ENCODE results near the gene STRIP1. TPM values are rescaled to one million over a fixed set of nuclear protein-coding genes. Genes with fewer than 3 reads are reported as not detected.

The STRIP1 gene
- polyA plus RNA-seq, 4 donors = 15.1 to 31.3 (median 18.3) TPM

GRCh38 chr1:110038271-110038670 lies 3.8 kb downstream of the STRIP1 start:
- no peaks in the 10 kb centered on the region for H3K4me1 ChIP-seq (ENCODE audit: control insufficient read depth in 3 of 3, insufficient read depth in 2 of 3, low read depth in 1 of 3, low read length in 2 of 3)
- H3K27me3 ChIP-seq (ENCODE audit: control insufficient read depth in 3 of 3, insufficient read depth in 3 of 3, low read length in 3 of 3) = no peaks in the 10 kb centered on the region
- WGBS, 3 donors = 94 to 96% (median 95%) methylated on average over 5 of the region's 5 CpGs
- no peaks in the 10 kb centered on the region for H3K9me3 ChIP-seq (ENCODE audit: control insufficient read depth in 2 of 2, insufficient read depth in 1 of 2, low read depth in 1 of 2, low read length in 1 of 2)
- H3K36me3 ChIP-seq (ENCODE audit: control insufficient read depth in 3 of 3, insufficient read depth in 2 of 3, low read depth in 1 of 3, low read length in 3 of 3) = peaks cover 16 to 49% (median 19%) of the 10 kb centered on the region in 3 donors
- no peak for FAIRE-seq
- no peak overlapping the region for H3K27ac ChIP-seq (ENCODE audit: low read depth in 1 of 3, low read length in 2 of 3)
- H3K4me3 ChIP-seq (ENCODE audit: low read depth in 1 of 3, low read length in 3 of 3) = no peak overlapping the region
- DNase-seq = no peak

- H3K4me1 ChIP-seq (ENCODE audit: control insufficient read depth in 3 of 3, insufficient read depth in 2 of 3, low read depth in 1 of 3, low read length in 2 of 3) = no peaks in the 10 kb centered on the region
- H3K27me3 ChIP-seq (ENCODE audit: control insufficient read depth in 3 of 3, insufficient read depth in 3 of 3, low read length in 3 of 3) = no peaks in the 10 kb centered on the region
- peaks cover 24 to 56% (median 25%) of the 10 kb centered on the region in 3 donors for H3K36me3 ChIP-seq (ENCODE audit: control insufficient read depth in 3 of 3, insufficient read depth in 2 of 3, low read depth in 1 of 3, low read length in 3 of 3)
- H3K9me3 ChIP-seq (ENCODE audit: control insufficient read depth in 2 of 2, insufficient read depth in 1 of 2, low read depth in 1 of 2, low read length in 1 of 2) = no peaks in the 10 kb centered on the region
- H3K4me3 ChIP-seq (ENCODE audit: low read depth in 1 of 3, low read length in 3 of 3) = no peak overlapping the region
- no peak overlapping the region for H3K27ac ChIP-seq (ENCODE audit: low read depth in 1 of 3, low read length in 2 of 3)
- 73 to 84% (median 73%) methylated on average over 4 of the region's 4 CpGs for WGBS, 3 donors
- FAIRE-seq (no peak), DNase-seq (peak in 1 of 2 donors; percentile 26)
Measured at GRCh38 chr1:110039641-110040040, 5.2 kb downstream of the STRIP1 start.

DNA sequence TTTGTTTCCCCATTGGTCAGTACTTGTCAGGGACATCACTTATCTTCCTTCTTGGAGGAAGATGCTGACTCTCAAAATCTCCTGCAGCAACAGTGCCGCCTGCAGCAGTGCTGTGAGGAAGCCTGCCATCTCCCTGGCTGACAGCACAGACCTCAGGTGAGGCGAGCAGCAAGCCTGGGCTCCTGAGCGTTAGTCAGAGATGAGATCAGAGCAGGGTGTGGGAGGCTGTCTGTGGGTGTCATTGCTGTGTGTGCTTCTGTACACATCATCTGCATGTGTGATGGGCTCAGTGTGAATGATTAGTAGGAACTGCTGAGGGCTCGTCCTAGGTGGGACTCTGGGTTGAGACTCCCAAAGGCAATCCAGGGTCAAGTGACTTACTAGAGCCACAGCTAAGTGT lies 6.1 kb downstream of the STRIP1 start:
- Histone ChIP-seq H3K4me1 (ENCODE audit: control insufficient read depth in 3 of 3, insufficient read depth in 2 of 3, low read depth in 1 of 3, low read length in 2 of 3) (no peaks in the 10 kb centered on the region), H3K9me3 (ENCODE audit: control insufficient read depth in 2 of 2, insufficient read depth in 1 of 2, low read depth in 1 of 2, low read length in 1 of 2) (no peaks in the 10 kb centered on the region), H3K27me3 (ENCODE audit: control insufficient read depth in 3 of 3, insufficient read depth in 3 of 3, low read length in 3 of 3) (no peaks in the 10 kb centered on the region), H3K4me3 (ENCODE audit: low read depth in 1 of 3, low read length in 3 of 3) (no peak overlapping the region), H3K27ac (ENCODE audit: low read depth in 1 of 3, low read length in 2 of 3) (no peak overlapping the region), H3K36me3 (ENCODE audit: control insufficient read depth in 3 of 3, insufficient read depth in 2 of 3, low read depth in 1 of 3, low read length in 3 of 3) (peaks cover 25 to 65% (median 29%) of the 10 kb centered on the region in 3 donors)
- 86 to 90% (median 90%) methylated on average over 4 of the region's 4 CpGs for WGBS, 3 donors
- FAIRE-seq = no peak
- DNase-seq = no peak

DNA sequence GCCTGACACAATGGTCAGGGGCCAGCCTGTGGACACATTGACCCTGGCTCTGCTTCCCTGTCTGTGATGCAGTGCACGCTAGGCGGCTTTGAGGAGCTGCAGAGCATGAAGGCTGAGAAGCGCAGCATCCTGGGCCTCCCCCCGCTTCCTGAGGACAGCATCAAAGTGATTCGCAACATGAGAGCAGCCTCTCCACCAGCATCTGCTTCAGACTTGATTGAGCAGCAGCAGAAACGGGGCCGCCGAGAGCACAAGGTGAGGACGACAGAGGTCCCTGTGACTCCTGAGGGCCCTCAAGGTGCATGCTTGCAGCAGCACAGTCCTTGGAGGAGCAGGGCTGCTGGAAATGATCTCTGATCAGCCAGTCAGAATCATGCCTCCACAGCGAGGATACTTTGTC lies 8.6 kb downstream of the STRIP1 start:
- Histone ChIP-seq H3K4me1 (ENCODE audit: control insufficient read depth in 3 of 3, insufficient read depth in 2 of 3, low read depth in 1 of 3, low read length in 2 of 3) (peaks cover 0 to 2% (median 0%) of the 10 kb centered on the region in 3 donors), H3K36me3 (ENCODE audit: control insufficient read depth in 3 of 3, insufficient read depth in 2 of 3, low read depth in 1 of 3, low read length in 3 of 3) (peaks cover 29 to 84% (median 39%) of the 10 kb centered on the region in 3 donors), H3K9me3 (ENCODE audit: control insufficient read depth in 2 of 2, insufficient read depth in 1 of 2, low read depth in 1 of 2, low read length in 1 of 2) (no peaks in the 10 kb centered on the region), H3K27ac (ENCODE audit: low read depth in 1 of 3, low read length in 2 of 3) (no peak overlapping the region), H3K27me3 (ENCODE audit: control insufficient read depth in 3 of 3, insufficient read depth in 3 of 3, low read length in 3 of 3) (no peaks in the 10 kb centered on the region), H3K4me3 (ENCODE audit: low read depth in 1 of 3, low read length in 3 of 3) (no peak overlapping the region)
- DNase-seq = no peak
- FAIRE-seq = no peak
- WGBS, 3 donors = 95 to 96% (median 95%) methylated on average over 10 of the region's 10 CpGs

DNA sequence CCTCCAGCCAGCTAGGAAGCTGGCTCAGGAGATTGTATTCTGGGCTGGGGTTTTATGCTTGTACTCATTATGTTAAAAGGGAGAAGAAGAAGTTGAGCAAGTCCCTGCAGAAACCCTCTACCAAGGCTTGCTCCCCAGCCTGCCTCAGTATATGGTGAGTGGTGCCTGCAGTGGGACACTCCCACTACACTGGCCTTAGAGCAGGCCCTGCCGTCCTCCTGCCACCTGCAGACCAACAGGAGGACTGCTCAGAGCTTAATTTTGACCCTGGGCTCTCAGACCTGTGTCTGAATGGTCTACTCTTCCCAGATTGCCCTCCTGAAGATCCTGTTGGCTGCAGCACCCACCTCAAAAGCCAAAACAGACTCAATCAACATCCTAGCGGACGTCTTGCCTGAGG lies 13.0 kb downstream of the STRIP1 start:
- Histone ChIP-seq H3K4me3 (ENCODE audit: low read depth in 1 of 3, low read length in 3 of 3) (no peak overlapping the region), H3K27ac (ENCODE audit: low read depth in 1 of 3, low read length in 2 of 3) (peak overlapping the region in 1 of 3 donors; percentile 68), H3K9me3 (ENCODE audit: control insufficient read depth in 2 of 2, insufficient read depth in 1 of 2, low read depth in 1 of 2, low read length in 1 of 2) (no peaks in the 10 kb centered on the region), H3K4me1 (ENCODE audit: control insufficient read depth in 3 of 3, insufficient read depth in 2 of 3, low read depth in 1 of 3, low read length in 2 of 3) (peaks cover 2 to 12% (median 5%) of the 10 kb centered on the region in 3 donors), H3K36me3 (ENCODE audit: control insufficient read depth in 3 of 3, insufficient read depth in 2 of 3, low read depth in 1 of 3, low read length in 3 of 3) (peaks cover 19 to 82% (median 40%) of the 10 kb centered on the region in 3 donors), H3K27me3 (ENCODE audit: control insufficient read depth in 3 of 3, insufficient read depth in 3 of 3, low read length in 3 of 3) (no peaks in the 10 kb centered on the region)
- 69 to 85% (median 76%) methylated on average over 3 of the region's 3 CpGs for WGBS, 3 donors
- FAIRE-seq (no peak), DNase-seq (no peak)

DNA sequence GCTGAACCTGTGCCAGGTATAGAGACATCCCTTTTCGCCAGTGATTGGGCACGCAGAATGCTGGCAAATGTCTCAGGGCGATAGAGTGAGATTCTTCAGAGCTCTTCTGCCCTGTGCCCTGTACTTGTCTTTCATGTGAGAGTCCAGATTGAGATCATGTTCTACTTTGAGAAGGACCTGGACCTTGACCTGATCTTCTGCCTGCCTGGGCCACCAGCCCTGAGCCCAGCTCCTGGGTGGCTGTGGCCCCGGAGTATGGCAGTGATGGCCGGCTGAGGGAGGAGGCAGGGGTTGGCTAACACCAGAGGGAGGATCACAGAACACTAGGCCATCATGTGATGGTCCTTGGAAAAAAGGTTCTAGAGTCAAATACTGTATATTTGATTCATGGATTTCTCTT lies 13.8 kb downstream of the STRIP1 start:
- H3K4me1 ChIP-seq (ENCODE audit: control insufficient read depth in 3 of 3, insufficient read depth in 2 of 3, low read depth in 1 of 3, low read length in 2 of 3) = peaks cover 2 to 12% (median 5%) of the 10 kb centered on the region in 3 donors
- FAIRE-seq (no peak), DNase-seq (peak in 1 of 2 donors; percentile 68)
- H3K27ac ChIP-seq (ENCODE audit: low read depth in 1 of 3, low read length in 2 of 3) = peak overlapping the region in 2 of 3 donors; percentile 39 to 68
- no peak overlapping the region for H3K4me3 ChIP-seq (ENCODE audit: low read depth in 1 of 3, low read length in 3 of 3)
- no peaks in the 10 kb centered on the region for H3K9me3 ChIP-seq (ENCODE audit: control insufficient read depth in 2 of 2, insufficient read depth in 1 of 2, low read depth in 1 of 2, low read length in 1 of 2)
- no peaks in the 10 kb centered on the region for H3K27me3 ChIP-seq (ENCODE audit: control insufficient read depth in 3 of 3, insufficient read depth in 3 of 3, low read length in 3 of 3)
- WGBS, 3 donors = 65 to 90% (median 72%) methylated on average over 5 of the region's 5 CpGs
- H3K36me3 ChIP-seq (ENCODE audit: control insufficient read depth in 3 of 3, insufficient read depth in 2 of 3, low read depth in 1 of 3, low read length in 3 of 3) = peaks cover 17 to 84% (median 42%) of the 10 kb centered on the region in 3 donors

GRCh38 chr1:110048923-110049601 lies 14.6 kb downstream of the STRIP1 start:
- Histone ChIP-seq H3K27me3 (ENCODE audit: control insufficient read depth in 3 of 3, insufficient read depth in 3 of 3, low read length in 3 of 3) (no peaks in the 10 kb centered on the region), H3K4me3 (ENCODE audit: low read depth in 1 of 3, low read length in 3 of 3) (no peak overlapping the region), H3K4me1 (ENCODE audit: control insufficient read depth in 3 of 3, insufficient read depth in 2 of 3, low read depth in 1 of 3, low read length in 2 of 3) (peaks cover 2 to 12% (median 5%) of the 10 kb centered on the region in 3 donors), H3K9me3 (ENCODE audit: control insufficient read depth in 2 of 2, insufficient read depth in 1 of 2, low read depth in 1 of 2, low read length in 1 of 2) (no peaks in the 10 kb centered on the region), H3K36me3 (ENCODE audit: control insufficient read depth in 3 of 3, insufficient read depth in 2 of 3, low read depth in 1 of 3, low read length in 3 of 3) (peaks cover 14 to 85% (median 35%) of the 10 kb centered on the region in 3 donors), H3K27ac (ENCODE audit: low read depth in 1 of 3, low read length in 2 of 3) (peak overlapping the region; percentile 16 to 70 (median 28))
- 43 to 72% (median 54%) methylated on average over 8 to 9 of the region's 9 CpGs for WGBS, 3 donors
- peak; percentile 66 to 95 for DNase-seq
- no peak for FAIRE-seq

DNA sequence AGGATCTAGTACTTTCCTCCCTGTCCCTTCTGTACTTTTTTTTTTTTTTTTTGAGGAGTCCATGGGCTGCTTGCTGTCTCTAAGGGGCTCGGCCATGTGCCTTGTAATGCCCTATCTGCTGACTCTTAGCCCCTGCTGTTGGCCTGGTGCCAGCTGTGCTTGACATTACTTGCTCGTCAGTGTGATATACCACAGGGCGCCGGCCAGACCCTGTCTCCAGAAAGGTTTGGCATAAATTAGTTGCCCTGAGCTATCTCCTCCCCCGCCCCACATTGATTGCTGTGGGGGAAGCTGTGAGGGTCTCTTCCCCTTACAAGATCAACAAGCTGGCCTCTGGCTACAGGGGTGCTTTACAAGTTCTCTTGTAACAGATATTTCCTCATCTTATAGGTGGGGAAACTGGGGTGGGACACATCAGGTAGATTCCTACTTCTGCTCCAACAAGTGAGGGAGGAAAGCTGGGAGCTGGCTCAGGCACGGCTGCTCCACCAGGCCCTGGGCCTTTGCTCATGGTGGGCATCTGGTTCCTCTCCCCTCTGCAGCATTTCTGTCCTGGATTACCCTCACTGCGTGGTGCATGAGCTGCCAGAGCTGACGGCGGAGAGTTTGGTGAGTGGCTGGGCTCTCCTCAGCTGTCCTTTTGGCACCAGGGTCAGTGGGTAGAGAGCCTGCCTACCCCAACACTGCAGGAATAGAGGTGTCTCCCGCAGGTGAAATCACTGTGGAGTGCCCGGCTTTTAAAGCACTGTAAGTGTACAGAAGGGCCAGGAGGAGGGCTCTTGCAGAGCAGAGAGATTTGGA lies 15.6 kb downstream of the STRIP1 start:
- peak overlapping the region in 2 of 3 donors; percentile 8 to 69 for H3K27ac ChIP-seq (ENCODE audit: low read depth in 1 of 3, low read length in 2 of 3)
- 51 to 73% (median 67%) methylated on average over 11 of the region's 11 CpGs for WGBS, 3 donors
- no peaks in the 10 kb centered on the region for H3K9me3 ChIP-seq (ENCODE audit: control insufficient read depth in 2 of 2, insufficient read depth in 1 of 2, low read depth in 1 of 2, low read length in 1 of 2)
- no peak overlapping the region for H3K4me3 ChIP-seq (ENCODE audit: low read depth in 1 of 3, low read length in 3 of 3)
- DNase-seq = no peak
- FAIRE-seq = no peak
- H3K36me3 ChIP-seq (ENCODE audit: control insufficient read depth in 3 of 3, insufficient read depth in 2 of 3, low read depth in 1 of 3, low read length in 3 of 3) = peaks cover 14 to 91% (median 31%) of the 10 kb centered on the region in 3 donors
- peaks cover 2 to 12% (median 5%) of the 10 kb centered on the region in 3 donors for H3K4me1 ChIP-seq (ENCODE audit: control insufficient read depth in 3 of 3, insufficient read depth in 2 of 3, low read depth in 1 of 3, low read length in 2 of 3)
- no peaks in the 10 kb centered on the region for H3K27me3 ChIP-seq (ENCODE audit: control insufficient read depth in 3 of 3, insufficient read depth in 3 of 3, low read length in 3 of 3)

Measured in small intestine (tissue), 7 donors.